ENCODE data around the gene PPTC7. TPM values are rescaled to one million over a fixed set of nuclear protein-coding genes. Genes with fewer than 3 reads are reported as not detected.
A peak's percentile ranks its signal among the peaks of the same experiment; 100 is the strongest.
"Not testable (repeated sequence)": the region's sequence is repeated elsewhere in the genome, so short reads cannot be mapped to it uniquely, and the experiment has no call there.

The PPTC7 gene
- total RNA-seq, 4 donors from 2014 or later, result 25.3 to 36.4 (median 27.1) TPM

GRCh38 chr12:110613071-110613770 lies 30.1 kb upstream of the PPTC7 start:
- in situ Hi-C loops (cut with MboI; ENCODE audit: low pct_ligation_motif_present in 1 of 4, low pct_unique_long_range_greater_than_20kb in 1 of 4, low sequenced_read_pairs in 3 of 4), result loop anchor here in 2 of 4 donors (10.0 to 25.0 kb wide), 2 partner anchors 222 to 526 kb away; no protein-coding TSS in a partner anchor
- DNase-seq, result no peak
- Histone ChIP-seq H3K36me3 (no peaks in the 10 kb centered on the region), H3K4me1 (peaks cover 5 to 12% (median 6%) of the 10 kb centered on the region in 4 donors), H3K27me3 (no peaks in the 10 kb centered on the region), H3K9me3 (no peaks in the 10 kb centered on the region), H3K27ac (peak overlapping the region; percentile 68 to 82 (median 74)), H3K4me3 (peak overlapping the region; percentile 51 to 89 (median 65))
- TF ChIP-seq POLR2A (IDR thresholded peaks at IDR 0.05) (no peak), EP300 (IDR thresholded peaks at IDR 0.05; ENCODE audit: low read depth) (no peak), POLR2AphosphoS5 (IDR thresholded peaks at IDR 0.05) (no peak)
- TF ChIP-seq, protein P1, sequence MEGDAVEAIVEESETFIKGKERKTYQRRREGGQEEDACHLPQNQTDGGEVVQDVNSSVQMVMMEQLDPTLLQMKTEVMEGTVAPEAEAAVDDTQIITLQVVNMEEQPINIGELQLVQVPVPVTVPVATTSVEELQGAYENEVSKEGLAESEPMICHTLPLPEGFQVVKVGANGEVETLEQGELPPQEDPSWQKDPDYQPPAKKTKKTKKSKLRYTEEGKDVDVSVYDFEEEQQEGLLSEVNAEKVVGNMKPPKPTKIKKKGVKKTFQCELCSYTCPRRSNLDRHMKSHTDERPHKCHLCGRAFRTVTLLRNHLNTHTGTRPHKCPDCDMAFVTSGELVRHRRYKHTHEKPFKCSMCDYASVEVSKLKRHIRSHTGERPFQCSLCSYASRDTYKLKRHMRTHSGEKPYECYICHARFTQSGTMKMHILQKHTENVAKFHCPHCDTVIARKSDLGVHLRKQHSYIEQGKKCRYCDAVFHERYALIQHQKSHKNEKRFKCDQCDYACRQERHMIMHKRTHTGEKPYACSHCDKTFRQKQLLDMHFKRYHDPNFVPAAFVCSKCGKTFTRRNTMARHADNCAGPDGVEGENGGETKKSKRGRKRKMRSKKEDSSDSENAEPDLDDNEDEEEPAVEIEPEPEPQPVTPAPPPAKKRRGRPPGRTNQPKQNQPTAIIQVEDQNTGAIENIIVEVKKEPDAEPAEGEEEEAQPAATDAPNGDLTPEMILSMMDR (IDR thresholded peaks at IDR 0.05), result no peak
- intact Hi-C loops (cut with DNase I; ENCODE audit: low total_unique reads), result no loop called here
- 47 to 69% methylated on average over 9 to 23 of the region's 23 CpGs for WGBS, 2 donors (ENCODE audit: low coverage in 1 of 2)

GRCh38 chr12:110606253-110606611 lies 23.1 kb upstream of the PPTC7 start:
- in situ Hi-C loops (cut with MboI; ENCODE audit: low pct_ligation_motif_present in 1 of 4, low pct_unique_long_range_greater_than_20kb in 1 of 4, low sequenced_read_pairs in 3 of 4) (loop anchor here in 2 of 4 donors (10.0 to 25.0 kb wide), 3 partner anchors 91 to 519 kb away; partner anchors contain the start of gene ARPC3 (in 1 of the 2)), intact Hi-C loops (cut with DNase I; ENCODE audit: low total_unique reads) (no loop called here)
- TF ChIP-seq POLR2A (IDR thresholded peaks at IDR 0.05), result no peak
- TF ChIP-seq EP300 (IDR thresholded peaks at IDR 0.05; ENCODE audit: low read depth), result no peak
- no peak for TF ChIP-seq POLR2AphosphoS5 (IDR thresholded peaks at IDR 0.05)
- TF ChIP-seq, protein P1 (IDR thresholded peaks at IDR 0.05), result no peak
- WGBS, 2 donors (ENCODE audit: low coverage in 1 of 2), result 83 to 100% methylated on average over 1 to 8 of the region's 8 CpGs
- peak overlapping the region; percentile 27 to 64 (median 58) for H3K27ac ChIP-seq
- no peaks in the 10 kb centered on the region for H3K9me3 ChIP-seq
- peak overlapping the region in 1 of 4 donors; percentile 20 for H3K4me3 ChIP-seq
- no peaks in the 10 kb centered on the region for H3K36me3 ChIP-seq
- DNase-seq, result no peak
- no peaks in the 10 kb centered on the region for H3K4me1 ChIP-seq
- no peaks in the 10 kb centered on the region for H3K27me3 ChIP-seq

DNA sequence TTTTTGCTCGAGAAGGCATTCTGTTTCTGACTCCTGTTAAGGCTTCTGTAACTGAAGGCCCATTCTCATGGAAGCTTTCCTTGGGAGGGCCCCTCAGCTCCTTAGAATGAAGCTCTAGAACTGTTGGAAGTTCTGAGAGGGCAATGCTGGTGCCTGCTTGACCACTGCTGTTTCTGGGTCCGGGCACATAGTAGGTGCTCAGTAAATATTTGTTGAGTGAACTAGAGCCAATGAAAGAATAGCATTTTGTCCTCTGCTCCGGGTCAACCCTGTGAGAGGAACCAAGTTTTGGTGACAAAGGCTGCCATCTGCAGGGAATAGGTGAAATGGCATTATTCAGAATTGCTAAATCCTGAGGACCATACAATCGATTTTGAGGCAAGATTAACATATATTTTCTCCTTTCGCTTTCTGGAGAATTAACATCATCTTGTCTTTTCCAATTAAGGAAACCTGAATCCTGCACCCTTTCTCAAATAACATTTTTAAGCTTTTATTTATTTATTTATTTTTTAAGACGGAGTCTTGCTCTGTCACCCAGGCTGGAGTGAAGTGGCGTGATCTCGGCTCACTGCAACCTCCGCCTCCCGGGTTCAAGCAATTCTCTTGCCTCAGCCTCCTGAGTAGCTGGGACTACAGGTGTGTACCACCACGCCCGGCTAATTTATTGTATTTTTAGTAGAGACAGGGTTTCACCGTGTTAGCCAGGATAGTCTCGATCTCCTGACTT lies 19.1 kb upstream of the PPTC7 start:
- H3K36me3 ChIP-seq, H3K4me1 ChIP-seq, H3K27me3 ChIP-seq, DNase-seq, H3K27ac ChIP-seq, H3K9me3 ChIP-seq, H3K4me3 ChIP-seq: not testable (repeated sequence)
- TF ChIP-seq, protein P1 (IDR thresholded peaks at IDR 0.05), result peak; percentile 67 to 85 (median 70)
- intact Hi-C loops (cut with DNase I; ENCODE audit: low total_unique reads), result loop anchor here (5.0 kb wide), 2 partner anchors 90 to 150 kb away; partner anchors contain the start of gene ARPC3
- in situ Hi-C loops (cut with MboI; ENCODE audit: low pct_ligation_motif_present in 1 of 4, low pct_unique_long_range_greater_than_20kb in 1 of 4, low sequenced_read_pairs in 3 of 4), result loop anchor here (5.0 to 25.0 kb wide), 4 partner anchors 87 to 515 kb away; partner anchors contain the start of gene ARPC3 (in 1 of the 4)
- 48 to 58% methylated on average over 6 to 14 of the region's 14 CpGs for WGBS, 2 donors (ENCODE audit: low coverage in 1 of 2)

GRCh38 chr12:110600254-110600653 lies 17.1 kb upstream of the PPTC7 start:
- Histone ChIP-seq H3K36me3 (no peaks in the 10 kb centered on the region), H3K4me1 (no peaks in the 10 kb centered on the region), H3K27ac (no peak overlapping the region), H3K4me3 (no peak overlapping the region), H3K9me3 (no peaks in the 10 kb centered on the region), H3K27me3 (no peaks in the 10 kb centered on the region)
- no peak for TF ChIP-seq POLR2AphosphoS5 (IDR thresholded peaks at IDR 0.05)
- TF ChIP-seq, protein P1 (IDR thresholded peaks at IDR 0.05), result peak; percentile 26 to 61 (median 41)
- TF ChIP-seq POLR2A (IDR thresholded peaks at IDR 0.05), result no peak
- TF ChIP-seq EP300 (IDR thresholded peaks at IDR 0.05; ENCODE audit: low read depth), result no peak
- DNase-seq, result no peak
- in situ Hi-C loops (cut with MboI; ENCODE audit: low pct_ligation_motif_present in 1 of 4, low pct_unique_long_range_greater_than_20kb in 1 of 4, low sequenced_read_pairs in 3 of 4), result loop anchor here (5.0 to 25.0 kb wide), 4 partner anchors 85 to 513 kb away; partner anchors contain the start of gene ARPC3 (in 1 of the 4)
- intact Hi-C loops (cut with DNase I; ENCODE audit: low total_unique reads), result loop anchor here (5.0 kb wide), 2 partner anchors 88 to 148 kb away; partner anchors contain the start of gene ARPC3
- WGBS, 2 donors (ENCODE audit: low coverage in 1 of 2), result 27 to 39% methylated on average over 3 to 4 of the region's 4 CpGs

All from transverse colon (tissue), 4 donors.